SK-N-MC (cell line): ENCODE measurements around the gene PAFAH1B2.

Experiments used
- EZH2 ChIP-seq: fragments of 200-600 bp; sonication (generic); IDR thresholded peaks from one replicate; pipeline ENCODE4 v1.6.1; 2017; ENCODE audit warnings: antibody characterized with exemption
- POLR2AphosphoS5 ChIP-seq: IDR thresholded peaks from 2 replicates; pipeline ENCODE4 v1.6.1; 2012; ENCODE audit warnings: mild to moderate bottlenecking, low read depth, low read length, borderline replicate concordance

- TF ChIP-seq POLR2AphosphoS5 (no peak), EZH2 (no peak)
These were observed 52.9 kb downstream of the PAFAH1B2 start for GRCh38 chr11:117197006-117197405.
